Endodermal cell (in vitro differentiated cells): ENCODE measurements around the gene DGKH. TPM values are rescaled to one million over a fixed set of nuclear protein-coding genes. Genes with fewer than 3 reads are reported as not detected.

Experiments used
- DNase-seq: peaks from one replicate; pipeline ENCODE4 v3.0.0-alpha.2; 2017
- H3K27ac ChIP-seq: 2 replicates; pipeline ENCODE4 v1.5.1; 2013; ENCODE audit warnings: mild to moderate bottlenecking, low read depth, low read length, moderate library complexity
- H3K27me3 ChIP-seq: 2 replicates; pipeline ENCODE4 v1.6.1; 2013; ENCODE audit warnings: mild to moderate bottlenecking, low read length, moderate library complexity; ENCODE audit not compliant: insufficient read depth, control insufficient read depth, poor library complexity, severe bottlenecking
- H3K36me3 ChIP-seq: 2 replicates; pipeline ENCODE4 v1.7.0; 2013; ENCODE audit warnings: mild to moderate bottlenecking, low read length, moderate library complexity; ENCODE audit not compliant: control insufficient read depth, insufficient read depth
- H3K4me1 ChIP-seq: one replicate; pipeline ENCODE4 v1.7.0; 2013; ENCODE audit warnings: low read length; ENCODE audit not compliant: control insufficient read depth, insufficient read depth
- H3K4me3 ChIP-seq: 2 replicates; pipeline ENCODE4 v1.5.1; 2013; ENCODE audit warnings: mild to moderate bottlenecking, low read length, moderate library complexity
- H3K9ac ChIP-seq: 2 replicates; pipeline ENCODE4 v1.6.1; 2013; ENCODE audit warnings: mild to moderate bottlenecking, low read length, moderate library complexity; ENCODE audit not compliant: poor library complexity, severe bottlenecking; ENCODE audit errors: extremely low read depth
- H3K9me3 ChIP-seq: 2 replicates; pipeline ENCODE4 v1.6.1; 2013; ENCODE audit warnings: mild to moderate bottlenecking, low read length, moderate library complexity; ENCODE audit not compliant: control insufficient read depth
- H3K27ac Mint-ChIP-seq: 2 replicates; pipeline ENCODE4 v1.8.0; 2020; ENCODE audit warnings: mixed read lengths
- H3K27me3 Mint-ChIP-seq: 2 replicates; pipeline ENCODE4 v1.8.0; 2021; ENCODE audit warnings: mild to moderate bottlenecking, mixed read lengths; ENCODE audit not compliant: insufficient read depth
- H3K36me3 Mint-ChIP-seq: 2 replicates; pipeline ENCODE4 v1.8.0; 2020; ENCODE audit warnings: low read depth, mixed read lengths
- H3K4me1 Mint-ChIP-seq: 2 replicates; pipeline ENCODE4 v1.8.0; 2020; ENCODE audit warnings: mixed read lengths
- H3K4me3 Mint-ChIP-seq: 2 replicates; pipeline ENCODE4 v1.8.0; 2020; ENCODE audit warnings: mild to moderate bottlenecking, moderate library complexity, mixed read lengths
- H3K9me3 Mint-ChIP-seq: 2 replicates; pipeline ENCODE4 v1.8.0; 2020; ENCODE audit warnings: mild to moderate bottlenecking, mixed read lengths
- CTCF ChIP-seq: fragments of 200-600 bp; sonication (generic); conservative IDR thresholded peaks from 2 replicates; pipeline ENCODE4 v1.5.0; 2021; ENCODE audit warnings: antibody characterized with exemption, mild to moderate bottlenecking
- WGBS, 2 experiments: methylation state at CpG; one replicate each; pipeline versions ENCODE4 v1.1.5 to v1.1.7; 2013; ENCODE audit warnings: missing lambda C conversion rate in 2 of 2, mixed read lengths in 1 of 2; ENCODE audit not compliant: insufficient coverage in 1 of 2, insufficient read length in 1 of 2; 5-methylcytosine and 5-hydroxymethylcytosine counted together
- total RNA-seq, 2 donors: library from RNA; stranded (reverse); fragmentation: NEBNext Ultra II Directional in 1 of 2; extraction: Animal tissue kit (Norgen Biotek cat#: 25700) in 1 of 2; gene quantifications; 2 replicates in 1 of 2; 3 replicates in 1 of 2; pipeline ENCODE4 v1.2.1, GENCODE V29; 2021

The DGKH gene
- total RNA-seq, 2 donors from 2014 or later: 7.1 to 11.5 TPM

GRCh38 chr13:42173789-42174343, 125.4 kb downstream of the DGKH start:
- no CpG with 5 or more reads among the region's 4 CpGs for WGBS, 2 experiments
- H3K4me3 ChIP-seq: no peak overlapping the region
- H3K4me3 Mint-ChIP-seq: no peak overlapping the region
- TF ChIP-seq CTCF: no peak
- H3K27me3 Mint-ChIP-seq: no peaks in the 10 kb centered on the region
- H3K9ac ChIP-seq: no peak overlapping the region
- H3K4me1 ChIP-seq: no peaks in the 10 kb centered on the region
- no peaks in the 10 kb centered on the region for H3K9me3 ChIP-seq
- H3K27me3 ChIP-seq: no peaks in the 10 kb centered on the region
- H3K4me1 Mint-ChIP-seq: peaks cover 4% of the 10 kb centered on the region
- no peaks in the 10 kb centered on the region for H3K9me3 Mint-ChIP-seq
- peaks cover 18% of the 10 kb centered on the region for H3K36me3 Mint-ChIP-seq
- H3K36me3 ChIP-seq: peaks cover 12% of the 10 kb centered on the region
- H3K27ac Mint-ChIP-seq: no peak overlapping the region
- H3K27ac ChIP-seq: no peak overlapping the region
- no peak for DNase-seq

GRCh38 chr13:42174344-42175162, 126.1 kb downstream of the DGKH start:
- Mint-ChIP-seq H3K27me3 (no peaks in the 10 kb centered on the region), H3K4me1 (peaks cover 4% of the 10 kb centered on the region), H3K27ac (no peak overlapping the region), H3K9me3 (no peaks in the 10 kb centered on the region), H3K4me3 (no peak overlapping the region), H3K36me3 (peaks cover 13% of the 10 kb centered on the region)
- DNase-seq: no peak
- Histone ChIP-seq H3K27ac (no peak overlapping the region), H3K27me3 (no peaks in the 10 kb centered on the region), H3K4me3 (no peak overlapping the region), H3K9ac (no peak overlapping the region), H3K9me3 (no peaks in the 10 kb centered on the region), H3K36me3 (peaks cover 6% of the 10 kb centered on the region), H3K4me1 (no peaks in the 10 kb centered on the region)
- no peak for TF ChIP-seq CTCF
- 90 to 98% methylated on average over 5 to 8 of the region's 8 CpGs for WGBS, 2 experiments

- H3K36me3 Mint-ChIP-seq: peaks cover 12% of the 10 kb centered on the region
- no peaks in the 10 kb centered on the region for H3K27me3 Mint-ChIP-seq
- H3K27me3 ChIP-seq: no peaks in the 10 kb centered on the region
- no peak overlapping the region for H3K4me3 ChIP-seq
- H3K36me3 ChIP-seq: peaks cover 6% of the 10 kb centered on the region
- DNase-seq: no peak
- no peak overlapping the region for H3K4me3 Mint-ChIP-seq
- no peak overlapping the region for H3K9ac ChIP-seq
- no peaks in the 10 kb centered on the region for H3K9me3 ChIP-seq
- H3K4me1 Mint-ChIP-seq: peaks cover 2% of the 10 kb centered on the region
- H3K27ac Mint-ChIP-seq: no peak overlapping the region
- TF ChIP-seq CTCF: no peak
- no peaks in the 10 kb centered on the region for H3K4me1 ChIP-seq
- H3K27ac ChIP-seq: no peak overlapping the region
- H3K9me3 Mint-ChIP-seq: no peaks in the 10 kb centered on the region
Measured at GRCh38 chr13:42176294-42176693, 127.8 kb downstream of the DGKH start.
